Hippocampal formation (tissue), 2 donors: ENCODE data around the gene NGEF.
A peak's percentile ranks its signal among the peaks of the same experiment; 100 is the strongest.

Experiments
- DNase-seq, 2 donors: peaks; one replicate each; lab custom pipeline; 2025; lab: John Stamatoyannopoulos, UW

The NGEF gene

DNA sequence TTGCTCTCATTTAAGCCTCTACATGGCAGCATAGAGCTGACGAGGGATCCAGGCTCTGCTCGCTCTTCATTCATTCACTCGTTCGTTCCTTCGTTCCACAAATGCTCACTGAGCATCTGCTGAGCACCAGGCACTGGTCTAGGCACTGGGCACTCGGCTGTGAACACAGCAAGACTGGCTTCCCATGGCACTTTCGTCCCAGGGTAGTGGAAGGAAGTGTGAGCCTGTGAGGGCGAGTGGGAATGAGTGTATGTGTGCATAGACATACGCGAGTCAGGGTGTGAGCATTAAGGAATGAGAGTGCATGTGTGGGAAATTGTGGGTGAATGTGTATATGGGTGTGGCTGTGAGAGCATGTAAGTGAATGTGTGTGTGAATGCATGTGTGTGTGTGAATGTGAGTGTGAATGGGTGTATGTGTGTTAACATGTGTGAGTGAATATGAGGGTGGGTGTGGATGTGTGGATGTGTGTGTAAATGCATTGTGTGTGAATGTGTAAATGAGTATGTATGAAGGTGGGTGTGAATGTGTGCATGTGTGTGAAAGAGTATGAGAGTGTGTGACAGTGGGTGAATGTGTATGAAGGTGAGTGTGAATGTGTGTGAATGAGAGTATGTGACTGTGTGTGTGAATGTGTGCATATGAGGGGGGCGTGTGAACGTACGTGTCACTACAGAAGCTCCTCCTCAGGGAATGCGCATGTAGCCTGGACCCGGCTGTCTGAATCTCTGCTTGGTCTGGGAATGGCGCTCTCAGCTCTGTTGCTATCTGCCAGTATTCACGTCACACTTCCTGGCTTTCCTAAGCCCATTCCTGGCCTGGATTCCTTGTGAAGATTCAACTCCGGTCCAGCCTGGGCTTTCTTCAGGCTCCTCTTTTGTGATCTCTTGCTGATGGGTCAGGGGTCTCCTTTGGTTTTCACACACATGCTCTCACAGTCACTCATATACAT lies 114.2 kb downstream of the NGEF start:
- no peak for DNase-seq

DNA sequence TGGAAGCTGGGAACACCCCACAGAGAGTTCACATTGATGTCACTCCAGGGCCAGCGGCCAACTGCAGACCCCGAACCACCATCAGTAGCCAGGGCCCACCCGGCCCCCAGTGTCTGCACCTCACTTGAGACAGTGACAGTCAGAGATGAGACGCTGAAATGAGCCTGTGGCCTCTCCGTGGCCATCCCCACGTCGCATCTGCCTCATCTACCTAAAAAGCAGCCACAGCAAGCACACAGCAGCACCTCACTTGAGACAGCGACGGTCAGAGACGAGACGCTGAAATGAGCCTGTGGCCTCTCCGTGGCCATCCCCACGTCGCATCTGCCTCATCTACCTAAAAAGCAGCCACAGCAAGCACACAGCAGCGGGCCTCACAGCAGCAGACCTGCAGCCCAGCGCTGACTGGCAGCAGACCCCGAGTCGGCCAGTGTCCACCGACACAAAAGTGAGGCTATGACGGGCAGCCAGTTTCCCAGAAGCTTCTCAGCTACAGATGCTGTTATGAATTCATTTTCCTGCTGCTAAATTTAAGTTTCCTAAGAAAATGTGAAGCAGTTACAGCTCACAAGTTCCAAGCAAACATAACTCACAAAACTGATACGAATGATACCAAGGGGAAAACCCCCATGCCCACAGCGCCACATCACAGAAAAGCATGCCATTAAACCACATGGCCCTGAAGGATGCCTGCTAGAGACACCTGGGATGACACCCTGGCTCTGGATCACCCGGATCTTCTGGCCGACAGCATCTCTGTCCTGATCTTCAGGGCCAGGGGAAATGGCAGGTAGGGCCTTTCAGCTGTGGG lies 115.3 kb downstream of the NGEF start:
- DNase-seq = no peak

DNA sequence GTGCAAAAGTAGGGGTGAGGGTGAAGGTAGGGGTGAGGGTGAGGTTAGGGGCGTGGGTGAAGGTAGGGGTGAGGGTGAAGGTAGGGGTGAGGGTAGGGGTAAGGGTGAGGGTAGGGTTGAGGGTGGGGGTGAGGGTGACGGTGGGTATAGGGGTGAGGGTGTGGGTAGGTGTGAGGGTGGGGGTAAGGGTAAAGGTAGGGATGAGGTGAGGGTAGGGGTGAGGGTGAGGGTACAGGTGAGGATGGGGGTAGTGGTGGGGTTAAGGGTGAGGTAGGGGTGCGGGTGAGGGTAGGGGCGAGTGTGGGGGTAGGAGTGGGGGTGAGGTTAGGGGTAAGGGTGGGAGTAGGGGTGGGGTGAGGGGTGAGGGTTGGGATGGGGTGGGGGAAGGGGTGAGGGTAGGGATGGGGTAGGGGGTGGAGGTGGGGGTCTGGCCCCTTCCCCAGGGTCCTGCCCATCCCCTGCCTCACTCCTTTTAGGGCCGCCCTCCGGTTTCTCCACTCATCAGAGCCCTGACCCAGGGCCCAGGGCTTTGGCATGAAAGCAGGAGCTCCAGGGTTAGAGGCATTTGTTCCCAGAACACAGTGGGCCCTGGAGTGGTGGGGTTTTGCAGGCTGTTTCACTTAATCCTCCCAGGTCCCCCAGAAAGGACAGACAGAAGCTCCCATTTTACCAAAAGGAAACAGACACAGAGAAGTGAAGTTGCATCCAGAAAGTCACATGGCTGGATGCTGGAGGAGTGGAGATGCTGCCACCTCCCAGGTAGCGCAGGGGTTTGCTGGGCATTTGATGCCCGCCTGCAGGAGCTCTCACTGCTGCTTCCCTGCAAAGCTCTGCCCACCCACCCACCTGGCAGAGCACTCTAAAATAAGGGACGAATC lies 116.1 kb downstream of the NGEF start:
- DNase-seq = no peak

DNA sequence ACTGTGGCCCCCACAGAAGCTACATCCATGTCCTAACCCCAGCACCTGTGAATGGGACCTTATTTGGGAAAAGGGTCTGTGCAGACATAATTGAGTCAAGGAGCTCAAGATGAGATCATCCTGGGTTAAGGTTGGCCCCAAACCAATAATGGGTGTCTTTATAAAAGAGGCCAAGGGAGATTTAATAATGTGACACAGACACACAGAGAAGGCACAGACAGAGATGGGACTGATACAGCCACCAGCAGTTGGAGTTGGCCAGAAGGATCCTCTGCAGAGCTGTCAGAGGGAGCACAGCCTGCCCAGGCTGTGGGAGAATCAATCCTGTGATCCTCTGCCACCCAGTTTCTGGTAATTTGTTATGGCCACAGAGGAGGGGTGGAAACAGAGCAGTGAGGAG lies 116.9 kb downstream of the NGEF start:
- no peak for DNase-seq

DNA sequence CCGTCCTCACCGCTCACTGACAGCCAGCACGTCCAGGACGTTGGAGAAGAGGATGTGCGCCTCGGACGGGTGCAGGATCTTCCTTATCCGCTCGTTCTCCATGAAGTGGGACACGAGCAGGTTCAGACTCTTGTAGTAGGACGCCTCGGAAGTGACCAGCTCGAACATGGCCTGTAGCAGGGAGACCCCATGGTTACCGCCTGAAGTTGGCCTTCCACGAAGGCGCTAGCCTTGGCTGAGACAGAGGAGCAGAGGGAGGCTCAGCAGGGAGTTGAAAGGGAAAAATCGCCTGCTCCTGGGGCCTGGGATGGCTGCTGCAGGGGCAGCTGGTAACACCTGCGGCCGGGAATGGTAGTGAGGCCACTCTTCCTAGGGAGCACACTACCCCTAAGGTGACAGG lies 118.3 kb downstream of the NGEF start:
- no peak for DNase-seq

DNA sequence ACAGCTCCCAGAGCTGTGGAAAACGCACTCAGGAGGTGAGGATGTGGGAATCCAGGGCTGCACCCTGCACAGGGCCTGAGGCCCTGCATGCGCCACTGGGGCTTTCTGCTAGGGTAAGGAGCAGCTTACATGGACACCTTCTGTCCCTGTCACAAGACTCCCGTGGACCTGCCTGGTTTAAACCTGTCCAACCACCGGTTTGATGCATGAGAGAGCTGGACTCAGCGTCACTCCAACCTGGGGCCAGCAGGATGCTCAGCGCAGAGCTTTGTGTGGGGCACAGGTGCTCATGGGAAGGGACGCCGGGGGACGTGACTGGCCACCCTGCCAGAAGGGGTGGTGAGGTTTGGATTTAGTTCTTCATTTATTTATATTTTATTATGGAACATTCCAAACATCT lies 118.8 kb downstream of the NGEF start:
- no peak for DNase-seq

DNA sequence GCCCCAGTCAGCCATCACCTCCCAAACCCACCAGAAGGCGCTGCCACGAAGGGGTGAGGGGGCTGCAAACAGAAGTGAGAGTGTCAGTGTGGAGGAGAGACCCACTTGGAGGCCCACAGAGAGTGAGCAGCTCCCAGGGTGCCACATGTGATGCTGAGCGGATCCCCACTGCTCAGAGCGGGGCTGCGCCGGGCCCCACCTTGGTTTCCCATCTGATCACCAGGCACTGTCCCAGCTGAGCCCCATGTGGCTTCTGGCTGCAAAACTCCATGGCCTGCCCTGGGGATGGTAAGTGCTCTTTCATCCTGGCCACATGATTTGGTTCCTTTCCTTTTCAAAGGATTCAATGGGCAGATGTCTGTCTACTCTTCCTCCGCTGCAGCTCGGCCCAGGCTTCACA lies 119.2 kb downstream of the NGEF start:
- DNase-seq = no peak

DNA sequence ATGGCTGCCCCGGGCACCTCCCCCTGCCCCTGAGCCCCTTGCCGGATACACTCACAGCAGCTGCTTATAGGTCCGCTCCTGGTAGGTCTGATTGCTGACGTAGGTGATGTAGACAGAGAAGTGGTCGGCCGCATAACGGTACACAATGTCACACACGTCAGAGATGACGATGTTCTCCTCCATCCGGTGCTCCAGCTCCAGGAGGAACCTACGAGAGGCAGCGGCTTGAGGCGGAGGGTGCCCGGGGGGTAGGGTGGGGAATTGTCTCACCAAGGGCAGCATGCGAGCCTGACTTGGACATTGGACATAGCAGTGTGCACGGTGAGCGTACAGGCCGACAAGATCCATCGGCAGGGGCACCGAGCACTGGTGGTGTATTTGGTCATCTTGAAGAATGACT lies 120.2 kb downstream of the NGEF start:
- DNase-seq = no peak

DNA sequence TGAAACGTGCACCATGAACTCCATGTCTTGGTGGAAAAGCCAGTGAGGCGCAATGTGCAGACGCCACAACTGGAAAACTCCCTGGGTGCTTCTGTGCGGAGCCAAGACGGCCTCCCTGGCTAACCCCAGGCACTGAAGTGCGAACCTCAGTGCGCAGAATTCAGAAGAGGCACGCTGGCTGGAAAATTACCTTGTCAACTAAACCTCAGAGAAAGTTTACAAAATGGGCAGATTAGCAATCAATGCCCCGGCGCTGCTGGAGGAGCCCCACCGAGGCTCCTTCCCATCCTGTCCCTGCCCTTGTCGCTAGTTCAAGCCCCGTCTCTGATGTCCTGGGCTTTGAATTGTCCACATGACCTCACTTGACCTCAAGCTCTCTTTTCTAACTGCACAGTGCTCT lies 120.8 kb downstream of the NGEF start:
- no peak for DNase-seq

DNA sequence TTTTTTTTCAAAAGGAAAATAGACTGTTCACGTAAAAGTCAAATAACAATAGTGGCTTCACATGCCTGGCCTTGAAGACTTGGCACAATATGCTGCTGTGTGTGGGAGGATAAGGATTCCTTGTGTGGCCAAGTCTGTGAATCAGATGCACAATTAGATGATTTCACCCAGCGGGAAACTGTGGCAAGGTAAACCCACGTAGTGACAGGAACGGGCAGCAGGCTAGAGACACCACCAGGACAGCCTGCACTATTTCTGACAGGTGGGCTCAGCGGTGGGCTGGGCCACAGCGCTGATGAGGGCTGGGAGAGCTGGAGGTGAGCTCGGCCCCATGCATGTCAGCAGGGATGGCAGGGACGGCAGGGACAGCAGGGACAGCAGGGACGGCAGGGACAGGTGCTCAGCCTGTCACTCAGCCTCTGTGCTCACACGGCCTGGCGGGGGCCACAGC lies 121.4 kb downstream of the NGEF start:
- peak in 1 of 2 donors; percentile 19 for DNase-seq

DNA sequence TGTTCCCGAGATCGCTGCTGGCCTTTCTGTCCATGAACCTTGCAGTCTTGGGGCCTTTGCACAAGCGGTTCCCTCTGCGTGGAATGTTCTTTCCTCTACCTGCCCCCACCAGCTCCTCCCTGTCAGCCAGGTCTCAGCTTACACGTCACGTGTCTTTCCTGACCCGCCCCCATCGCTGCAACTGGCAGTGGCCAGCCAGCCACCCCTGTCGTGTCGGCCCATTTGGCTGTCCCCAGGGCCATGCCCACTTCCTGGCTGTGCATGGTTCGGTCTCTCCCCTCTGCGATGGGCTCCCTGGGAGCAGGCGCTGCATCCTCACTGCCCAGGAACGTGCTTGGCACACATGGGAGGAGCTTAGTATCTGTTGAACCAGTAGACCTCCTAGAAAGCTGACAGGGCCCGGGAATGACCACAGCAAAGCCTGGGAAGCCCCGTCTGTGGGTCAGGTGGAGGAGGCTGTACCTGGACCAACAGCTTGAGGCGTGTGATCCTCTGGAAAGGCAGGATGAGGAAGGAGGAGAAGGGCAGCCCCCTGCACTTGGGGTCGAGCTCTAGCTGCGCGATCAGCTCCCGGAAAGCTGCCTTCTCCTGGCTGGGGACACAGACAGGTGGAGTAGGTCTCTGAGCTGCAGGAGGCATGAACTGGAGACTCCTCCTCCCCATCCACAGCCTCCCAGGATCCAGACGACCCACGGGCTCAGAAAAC lies 122.0 kb downstream of the NGEF start:
- DNase-seq = no peak

DNA sequence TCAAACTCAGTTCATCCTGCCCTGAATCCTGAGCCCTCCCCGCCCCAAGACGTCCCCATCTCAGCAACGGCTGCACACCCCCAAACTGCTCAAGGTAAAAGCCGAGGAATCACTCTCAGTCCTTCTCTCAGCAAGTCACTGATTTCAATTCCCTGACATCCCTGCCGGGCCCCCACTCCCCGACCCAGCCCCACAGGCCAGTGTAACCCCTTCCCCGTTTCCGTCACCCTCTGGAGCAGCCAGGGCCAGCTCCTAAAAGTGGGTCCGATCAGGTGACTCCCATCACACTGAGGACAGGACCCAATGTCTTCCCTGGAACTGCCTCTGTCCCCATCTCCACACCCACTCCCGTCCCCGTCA lies 122.5 kb downstream of the NGEF start:
- DNase-seq = no peak

DNA sequence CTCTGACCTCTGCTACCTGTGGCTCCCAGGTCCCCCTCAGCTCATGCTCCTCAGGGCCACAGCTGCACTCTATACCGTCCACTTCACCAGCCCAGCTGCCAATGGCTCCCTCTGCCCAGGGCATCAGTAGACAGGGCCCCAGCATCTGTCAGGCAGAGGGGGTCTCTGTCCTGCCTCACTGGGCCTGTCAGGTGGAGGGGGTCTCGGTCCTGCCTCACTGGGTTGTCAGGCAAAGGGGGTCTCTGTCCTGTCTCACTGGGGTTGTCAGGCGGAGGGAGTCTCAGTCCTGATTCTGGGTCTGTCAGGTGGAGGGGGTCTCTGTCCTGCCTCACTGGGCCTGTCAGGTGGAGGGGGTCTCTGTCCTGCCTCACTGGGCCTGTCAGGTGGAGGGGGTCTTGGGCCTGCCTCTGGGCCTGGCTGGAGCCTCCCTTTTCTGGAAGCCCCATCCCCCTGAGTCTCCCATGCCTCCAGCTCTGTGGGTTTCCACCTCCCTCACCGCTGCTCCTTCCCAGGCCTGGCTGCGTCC lies 123.1 kb downstream of the NGEF start:
- no peak for DNase-seq

DNA sequence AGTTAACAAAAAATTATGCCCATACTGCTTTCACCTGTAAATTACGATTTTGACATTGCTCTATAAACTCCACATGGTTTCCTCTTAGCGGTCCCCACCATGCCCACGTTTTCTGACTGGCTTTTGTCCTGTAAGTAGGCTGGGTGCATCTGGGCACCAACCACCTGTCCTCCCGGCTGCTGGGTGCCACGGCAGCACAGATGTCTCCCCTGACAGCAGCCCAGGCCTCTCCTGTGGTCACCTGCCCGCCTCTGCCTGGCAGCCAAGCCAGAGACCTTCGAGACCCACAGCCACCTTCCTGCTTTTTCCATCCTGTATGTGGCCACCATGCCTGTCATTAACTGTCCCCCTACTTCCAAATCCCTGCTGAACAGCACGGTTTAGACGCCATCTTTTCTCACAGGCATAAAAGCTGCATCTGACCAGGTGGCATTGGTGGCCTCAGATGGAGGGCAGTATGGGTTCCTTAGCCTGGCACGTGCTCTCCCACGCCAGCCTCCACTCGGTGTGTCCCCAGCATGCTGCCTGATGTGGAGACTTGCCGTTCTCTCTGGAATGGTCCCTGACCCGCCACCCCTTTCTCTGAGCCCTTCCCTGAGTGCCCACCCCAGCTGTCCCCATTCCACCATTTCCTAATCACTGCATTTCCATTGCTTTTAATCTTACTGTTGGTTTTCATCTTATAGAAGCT lies 124.1 kb downstream of the NGEF start:
- no peak for DNase-seq

DNA sequence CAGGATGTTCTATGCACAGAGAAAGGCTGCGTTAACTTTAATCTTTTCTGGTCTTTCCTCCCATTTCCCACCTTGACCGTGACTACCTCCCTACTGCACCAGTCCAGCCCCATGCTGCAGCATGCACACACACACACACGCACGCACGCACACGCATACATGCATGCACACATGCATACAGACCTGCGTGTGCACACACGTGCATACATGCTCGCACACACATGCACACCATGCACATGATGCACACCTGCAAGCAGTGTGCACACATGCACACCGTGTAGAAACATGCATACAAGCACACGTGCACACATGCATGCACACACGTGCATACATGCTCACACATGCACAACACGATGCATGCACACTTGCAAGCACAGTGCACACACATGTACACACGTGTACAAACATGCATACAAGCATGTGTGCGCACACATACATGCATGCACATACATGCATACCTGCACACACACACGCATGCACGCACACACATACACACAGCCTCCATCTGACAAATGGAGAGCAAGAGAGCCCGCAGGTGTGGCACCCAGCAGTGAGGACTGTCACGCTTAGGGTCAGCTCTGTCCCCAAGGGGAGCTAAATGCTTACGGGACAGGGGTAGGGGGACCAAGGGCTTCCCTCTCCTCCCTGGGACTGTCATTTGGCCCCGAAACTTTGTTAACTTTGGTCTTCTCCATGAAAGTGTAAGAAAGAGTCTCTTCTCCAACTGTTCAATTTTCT lies 124.8 kb downstream of the NGEF start:
- no peak for DNase-seq

DNA sequence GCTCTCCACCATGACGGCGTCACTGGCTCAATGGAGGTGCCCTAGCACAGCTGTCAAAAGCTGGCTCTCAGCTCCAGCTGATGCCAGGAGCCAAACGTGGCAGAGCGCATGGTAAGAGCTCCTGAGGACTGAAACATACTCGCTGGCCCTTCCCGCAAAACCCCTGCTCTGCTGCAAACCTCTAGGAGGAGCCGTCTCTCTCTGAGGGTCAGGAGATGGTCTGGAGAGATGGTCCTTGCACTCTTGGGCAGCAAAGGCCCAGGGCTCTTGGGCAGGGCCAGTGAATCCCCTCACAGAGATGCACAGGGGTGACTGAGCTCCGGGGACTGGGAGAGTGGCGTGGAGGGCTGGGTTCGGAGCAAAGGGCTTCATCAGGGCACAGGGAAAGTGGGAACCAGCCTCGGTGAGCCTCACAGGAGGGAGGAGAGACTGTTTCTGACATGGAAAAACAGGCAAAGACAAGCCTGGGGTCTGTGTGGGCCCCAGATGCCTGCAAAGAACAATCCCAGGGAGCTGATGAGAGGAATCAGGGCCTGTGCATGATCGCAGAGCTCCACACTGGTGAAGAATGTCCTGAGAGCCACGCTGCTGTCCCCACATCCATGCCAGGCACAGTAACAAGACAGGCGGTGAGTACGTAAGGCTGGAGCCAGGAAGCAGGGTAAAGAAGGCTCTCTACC lies 125.7 kb downstream of the NGEF start:
- DNase-seq = no peak

DNA sequence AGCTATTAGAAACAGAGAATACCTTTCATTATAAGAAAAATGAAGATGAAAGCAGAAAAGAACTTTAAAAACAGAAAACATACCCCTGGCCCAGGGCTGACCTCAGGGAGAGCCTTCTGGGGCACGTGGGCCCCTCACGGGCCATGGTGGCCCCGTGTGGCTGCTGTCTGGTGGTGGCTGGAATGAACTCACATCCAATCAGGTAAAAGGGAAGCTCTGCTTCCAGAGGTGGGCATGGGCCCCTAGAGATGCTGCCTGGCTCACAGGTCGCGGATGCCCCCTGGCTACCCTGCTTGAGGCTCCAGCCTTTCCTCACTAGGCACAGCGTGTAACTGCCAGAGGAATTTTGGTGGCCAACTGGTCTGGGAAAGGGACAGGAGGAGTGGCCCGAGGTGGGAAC lies 126.4 kb downstream of the NGEF start:
- DNase-seq = no peak

DNA sequence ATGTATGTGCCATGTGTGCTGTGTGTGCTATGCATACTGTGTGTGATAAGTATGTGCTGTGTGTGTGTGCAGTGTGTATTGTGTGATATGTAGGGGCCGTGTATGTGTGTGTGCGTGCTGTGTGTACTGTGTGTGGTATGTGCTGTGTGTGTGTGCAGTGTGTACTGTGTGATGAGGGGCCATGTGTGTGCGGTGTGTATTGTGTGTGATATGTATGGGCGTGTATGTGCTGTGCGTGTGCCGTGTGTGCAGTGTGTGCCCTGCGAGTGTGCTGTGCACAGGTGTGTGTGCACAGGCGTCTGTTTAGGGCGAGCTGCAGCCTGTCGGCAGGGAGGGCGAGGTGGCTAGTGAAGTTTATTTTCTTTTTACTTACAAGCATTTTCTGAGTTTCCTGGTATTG lies 126.9 kb downstream of the NGEF start:
- DNase-seq = no peak

DNA sequence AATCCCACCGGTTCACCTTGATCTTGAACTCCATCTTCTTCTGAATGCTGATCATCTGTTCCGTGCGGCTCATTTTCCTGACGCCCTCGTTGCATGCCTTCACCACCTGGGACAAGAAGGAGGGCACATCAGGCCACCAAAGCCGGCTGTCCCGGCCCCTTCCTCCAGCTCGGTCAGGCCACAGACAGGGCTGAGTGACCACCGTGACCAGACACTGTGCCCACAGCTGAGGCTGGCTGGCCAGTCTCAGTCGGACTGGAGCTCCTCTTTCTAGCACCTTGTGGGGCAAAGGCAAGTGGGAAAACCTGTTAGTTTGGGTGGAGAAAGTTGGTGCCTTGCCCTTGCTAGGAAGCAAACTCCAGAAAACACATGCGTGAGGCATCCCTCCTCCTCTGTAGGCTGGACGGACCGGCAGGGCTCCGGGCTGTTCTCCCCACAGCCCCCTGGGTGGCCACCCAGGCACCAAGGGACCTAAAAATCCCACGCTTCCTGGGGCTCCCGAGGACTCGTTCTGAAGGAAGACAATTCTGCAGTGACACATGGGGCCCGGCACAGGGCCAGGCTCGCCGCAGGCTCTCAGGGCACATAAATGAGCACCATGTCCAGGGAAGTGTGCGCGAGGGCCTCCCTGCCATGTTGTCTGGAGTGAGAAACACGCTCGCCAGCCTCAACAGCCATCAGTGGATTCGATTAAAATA lies 127.6 kb downstream of the NGEF start:
- no peak for DNase-seq
